ENCODE measurements around the gene LHX2.
"Not testable (repeated sequence)": the region's sequence is repeated elsewhere in the genome, so short reads cannot be mapped to it uniquely, and the experiment has no call there.

LHX2 gene, protein sequence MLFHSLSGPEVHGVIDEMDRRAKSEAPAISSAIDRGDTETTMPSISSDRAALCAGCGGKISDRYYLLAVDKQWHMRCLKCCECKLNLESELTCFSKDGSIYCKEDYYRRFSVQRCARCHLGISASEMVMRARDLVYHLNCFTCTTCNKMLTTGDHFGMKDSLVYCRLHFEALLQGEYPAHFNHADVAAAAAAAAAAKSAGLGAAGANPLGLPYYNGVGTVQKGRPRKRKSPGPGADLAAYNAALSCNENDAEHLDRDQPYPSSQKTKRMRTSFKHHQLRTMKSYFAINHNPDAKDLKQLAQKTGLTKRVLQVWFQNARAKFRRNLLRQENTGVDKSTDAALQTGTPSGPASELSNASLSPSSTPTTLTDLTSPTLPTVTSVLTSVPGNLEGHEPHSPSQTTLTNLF

DNA sequence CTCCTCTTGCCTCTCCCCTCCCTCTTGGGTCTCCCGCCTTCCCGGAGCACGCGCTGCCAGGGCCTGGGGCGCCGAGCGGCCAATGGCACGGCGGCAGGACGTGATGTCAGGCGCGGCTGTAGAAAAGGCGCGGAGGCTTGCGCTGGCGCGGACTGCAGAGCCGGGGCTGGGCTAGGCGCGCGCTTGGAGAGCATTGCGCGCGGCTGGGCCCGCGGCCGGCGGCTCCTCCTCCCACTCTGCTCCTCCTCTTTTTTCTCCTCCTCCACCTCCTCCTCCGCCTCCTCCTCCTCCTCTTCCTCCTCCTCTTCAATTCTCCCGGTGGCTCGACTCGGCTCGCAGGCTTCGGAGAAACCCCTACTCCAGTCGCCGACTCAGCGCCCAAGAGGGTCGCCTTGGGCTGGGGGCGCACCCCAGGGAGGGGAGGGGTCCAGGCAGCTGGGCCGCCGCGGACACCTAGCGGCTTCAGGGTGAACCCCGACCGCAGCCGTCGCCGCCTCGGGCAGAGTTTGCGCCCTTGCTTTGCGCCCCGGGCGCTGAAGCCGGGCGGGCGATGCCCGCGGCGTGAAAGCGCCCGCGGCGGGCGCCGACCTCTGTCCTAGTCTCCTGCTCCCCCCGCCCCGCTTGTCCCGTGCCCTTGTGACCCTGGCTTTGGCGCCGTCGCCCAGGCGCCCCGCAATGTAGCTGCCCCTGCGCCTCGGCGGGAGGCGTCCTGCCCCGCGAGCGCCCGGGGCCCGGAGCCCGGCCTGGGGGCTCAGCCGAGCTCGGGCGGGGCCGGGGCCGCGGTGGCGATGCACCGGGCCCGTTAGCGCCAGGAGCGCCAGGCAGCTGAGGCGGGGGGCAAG is at the start of gene LHX2:
LHX2 (plus strand) TSS at position 309 of the 842 bp plus-strand sequence. CDS start 581 bp downstream, outside the sequence.
- Histone ChIP-seq H3K27ac (ENCODE audit: low read depth, low read length) (no peak within 1 kb of the TSS), H3K9ac (ENCODE audit: low read length) (no peak within 1 kb of the TSS), H3K9me3 (ENCODE audit: low read length) (no peaks in the 10 kb centered on the region), H3K27me3 (ENCODE audit: control insufficient read depth in 1 of 2, insufficient read depth in 2 of 2, low read length in 2 of 2) (peaks cover 78 to 98% of the 10 kb centered on the region in 2 donors), H3K36me3 (ENCODE audit: insufficient read depth, low read length) (no peaks in the 10 kb centered on the region), H3K4me3 (ENCODE audit: low read depth in 1 of 2, low read length in 2 of 2) (peak within 1 kb of the TSS in 1 of 2 donors; percentile 38), H3K4me1 (ENCODE audit: insufficient read depth, low read length) (peaks cover 22% of the 10 kb centered on the region)

DNA sequence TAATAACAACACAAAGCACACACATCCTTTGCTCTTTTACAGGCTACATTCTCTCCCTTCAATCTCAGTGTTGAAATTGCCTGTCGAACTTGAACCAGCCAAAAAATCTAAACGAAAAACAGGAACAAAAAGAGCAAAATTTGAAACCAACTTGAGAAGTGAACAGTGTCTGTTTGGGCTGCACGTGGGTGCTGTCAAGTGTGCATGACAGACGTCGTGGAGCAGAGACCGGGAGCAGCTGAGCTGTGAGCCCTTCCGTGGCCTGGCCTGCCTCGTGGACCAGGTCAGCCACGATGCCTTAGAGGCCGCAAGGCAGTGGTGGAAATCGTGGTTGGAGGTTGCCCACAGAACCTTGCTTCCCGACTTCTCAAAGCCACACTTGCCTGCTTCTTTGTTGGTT is 46.8 kb upstream of the LHX2 start:
- Histone ChIP-seq H3K27me3 (ENCODE audit: control insufficient read depth in 1 of 2, insufficient read depth in 2 of 2, low read length in 2 of 2) (no peaks in the 10 kb centered on the region), H3K36me3 (ENCODE audit: insufficient read depth, low read length) (no peaks in the 10 kb centered on the region)

DNA sequence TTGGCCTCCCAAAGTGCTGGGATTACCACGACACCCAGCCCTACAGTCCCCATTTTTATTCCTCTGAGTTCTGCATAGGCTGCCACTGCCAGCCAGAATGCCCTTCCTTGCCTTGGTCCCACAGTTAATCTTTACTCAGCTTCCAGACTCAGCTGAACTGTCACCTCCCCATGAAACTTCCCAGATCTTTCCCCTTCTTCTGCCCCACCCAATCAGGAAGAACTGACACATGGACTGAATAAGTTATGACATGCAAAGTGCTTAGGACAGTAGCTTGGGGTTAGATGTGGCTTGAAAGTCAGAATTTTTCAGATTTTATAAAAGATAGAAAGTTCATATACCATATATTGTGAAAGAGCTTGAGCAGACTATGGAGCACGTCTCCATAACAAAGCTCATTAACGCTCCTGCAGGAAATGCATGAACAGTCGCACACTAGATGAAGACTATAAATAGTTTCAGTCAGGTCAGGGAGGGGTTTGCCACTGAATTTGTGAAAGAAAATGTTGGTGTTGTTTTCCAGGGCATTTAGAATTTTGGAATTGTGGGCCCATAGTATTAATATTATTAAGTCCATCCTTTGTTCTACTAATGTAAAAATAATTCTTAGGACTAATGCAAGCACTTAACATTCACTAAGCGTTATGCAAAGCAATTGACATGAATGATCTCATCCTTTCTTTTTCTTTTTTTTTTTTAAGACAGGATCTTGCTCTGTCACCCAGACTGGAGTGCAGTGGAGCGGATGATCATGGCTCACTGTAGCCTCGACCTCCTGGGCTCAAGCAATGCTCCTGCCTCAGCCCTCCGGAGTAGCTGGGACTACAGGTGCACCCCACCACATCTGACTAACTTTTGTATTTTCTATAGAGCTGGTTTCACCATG is 45.5 kb upstream of the LHX2 start:
- H3K9ac ChIP-seq (ENCODE audit: low read length), result no peak overlapping the region
- peaks cover 0 to 7% of the 10 kb centered on the region in 2 donors for H3K27me3 ChIP-seq (ENCODE audit: control insufficient read depth in 1 of 2, insufficient read depth in 2 of 2, low read length in 2 of 2)
- no peak overlapping the region for H3K27ac ChIP-seq (ENCODE audit: low read depth, low read length)
- no peaks in the 10 kb centered on the region for H3K9me3 ChIP-seq (ENCODE audit: low read length)
- no peaks in the 10 kb centered on the region for H3K4me1 ChIP-seq (ENCODE audit: insufficient read depth, low read length)
- H3K4me3 ChIP-seq (ENCODE audit: low read depth in 1 of 2, low read length in 2 of 2), result no peak overlapping the region
- H3K36me3 ChIP-seq (ENCODE audit: insufficient read depth, low read length), result no peaks in the 10 kb centered on the region

More for the DNA sequence above, 46.8 kb upstream of the LHX2 start:
- Histone ChIP-seq H3K27ac (ENCODE audit: low read depth, low read length) (no peak overlapping the region), H3K9me3 (ENCODE audit: low read length) (no peaks in the 10 kb centered on the region), H3K4me1 (ENCODE audit: insufficient read depth, low read length) (no peaks in the 10 kb centered on the region), H3K9ac (ENCODE audit: low read length) (no peak overlapping the region), H3K4me3 (ENCODE audit: low read depth in 1 of 2, low read length in 2 of 2) (no peak overlapping the region)

DNA sequence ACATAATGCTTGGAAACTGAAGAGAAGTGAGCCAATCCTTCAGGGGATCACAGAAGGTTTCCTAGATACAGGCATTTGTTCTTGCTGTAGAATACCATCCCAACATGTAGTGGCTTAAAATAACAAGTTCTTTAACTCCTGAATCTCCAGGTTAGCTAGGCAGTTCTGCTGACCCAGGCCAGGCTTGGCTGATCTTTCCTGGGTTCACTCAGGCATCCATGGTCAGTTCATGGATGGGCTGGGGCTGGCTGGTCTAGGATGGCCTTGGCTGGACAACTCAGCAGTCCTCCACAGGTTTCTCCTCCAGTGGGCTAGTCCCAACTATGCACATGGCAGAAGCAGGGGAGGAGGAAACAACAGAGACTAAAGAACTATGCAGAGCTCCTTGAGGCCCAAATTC is 44.2 kb upstream of the LHX2 start:
- Histone ChIP-seq H3K9me3 (ENCODE audit: low read length) (no peaks in the 10 kb centered on the region), H3K36me3 (ENCODE audit: insufficient read depth, low read length) (no peaks in the 10 kb centered on the region), H3K4me1 (ENCODE audit: insufficient read depth, low read length) (no peaks in the 10 kb centered on the region), H3K27me3 (ENCODE audit: control insufficient read depth in 1 of 2, insufficient read depth in 2 of 2, low read length in 2 of 2) (peaks cover 0 to 7% of the 10 kb centered on the region in 2 donors), H3K4me3 (ENCODE audit: low read depth in 1 of 2, low read length in 2 of 2) (no peak overlapping the region), H3K27ac (ENCODE audit: low read depth, low read length) (no peak overlapping the region), H3K9ac (ENCODE audit: low read length) (no peak overlapping the region)

DNA sequence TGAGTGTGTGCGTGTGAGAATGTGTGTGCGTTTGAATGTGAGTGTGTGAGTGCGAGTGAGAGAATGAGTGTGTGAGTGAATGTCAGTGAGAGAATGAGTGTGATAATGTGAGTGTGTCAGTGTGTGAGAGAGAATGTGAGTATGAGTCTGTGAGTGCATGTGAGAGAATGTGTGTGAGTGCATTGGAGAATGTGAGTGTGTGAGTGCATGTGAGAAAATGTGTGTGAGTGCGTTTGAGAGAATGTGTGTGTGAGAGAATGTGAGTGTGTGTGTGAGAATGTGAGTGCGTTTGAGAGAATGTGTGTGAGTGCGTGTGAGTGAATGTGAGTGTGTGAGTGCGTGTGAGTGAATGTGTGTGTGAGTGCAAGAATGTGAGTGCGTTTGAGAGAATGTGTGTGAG is 39.0 kb upstream of the LHX2 start:
- no peak overlapping the region for H3K4me3 ChIP-seq (ENCODE audit: low read depth in 1 of 2, low read length in 2 of 2)
- H3K36me3 ChIP-seq (ENCODE audit: insufficient read depth, low read length), result no peaks in the 10 kb centered on the region
- H3K27me3 ChIP-seq (ENCODE audit: control insufficient read depth in 1 of 2, insufficient read depth in 2 of 2, low read length in 2 of 2), result peaks cover 0 to 7% of the 10 kb centered on the region in 2 donors
- no peak overlapping the region for H3K27ac ChIP-seq (ENCODE audit: low read depth, low read length)
- H3K9me3 ChIP-seq (ENCODE audit: low read length), result no peaks in the 10 kb centered on the region
- H3K9ac ChIP-seq (ENCODE audit: low read length), result no peak overlapping the region
- H3K4me1 ChIP-seq (ENCODE audit: insufficient read depth, low read length), result no peaks in the 10 kb centered on the region

DNA sequence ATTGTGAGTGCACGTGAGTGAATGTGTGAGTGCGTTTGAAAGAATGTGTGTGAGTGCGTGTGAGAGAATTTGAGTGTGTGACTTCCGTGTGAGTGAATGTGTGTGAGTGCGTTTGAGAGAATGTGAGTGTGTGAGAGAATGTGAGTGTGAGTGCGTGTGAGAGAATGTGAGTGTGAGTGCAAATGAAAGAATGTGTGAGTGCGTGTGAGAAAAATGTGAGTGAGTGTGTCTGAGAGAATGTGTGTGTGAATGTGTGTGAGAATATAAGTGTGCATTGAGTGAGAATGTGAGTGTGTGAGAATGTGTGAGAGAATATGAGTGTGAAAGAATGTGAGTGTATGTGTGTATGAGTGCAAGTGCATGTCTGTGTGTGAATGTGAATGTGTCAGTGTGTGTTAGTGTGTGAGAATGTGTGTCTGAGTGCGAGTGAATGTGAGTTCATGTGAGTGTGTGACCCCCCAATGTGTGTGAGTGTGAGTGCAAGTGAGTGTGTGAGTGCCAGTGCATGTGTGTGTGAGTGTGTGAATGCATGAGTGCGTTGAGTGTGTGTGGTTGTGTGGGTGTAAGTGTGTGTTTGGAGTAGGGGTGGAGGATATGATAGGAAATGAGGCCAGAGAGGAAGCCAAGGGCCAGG is 37.9 kb upstream of the LHX2 start:
- H3K27me3 ChIP-seq (ENCODE audit: control insufficient read depth in 1 of 2, insufficient read depth in 2 of 2, low read length in 2 of 2), result peaks cover 0 to 7% of the 10 kb centered on the region in 2 donors
- H3K36me3 ChIP-seq (ENCODE audit: insufficient read depth, low read length), result no peaks in the 10 kb centered on the region
- no peaks in the 10 kb centered on the region for H3K9me3 ChIP-seq (ENCODE audit: low read length)
- no peak overlapping the region for H3K27ac ChIP-seq (ENCODE audit: low read depth, low read length)
- H3K9ac ChIP-seq (ENCODE audit: low read length), result no peak overlapping the region
- H3K4me1 ChIP-seq (ENCODE audit: insufficient read depth, low read length), result no peaks in the 10 kb centered on the region
- H3K4me3 ChIP-seq (ENCODE audit: low read depth in 1 of 2, low read length in 2 of 2), result no peak overlapping the region

DNA sequence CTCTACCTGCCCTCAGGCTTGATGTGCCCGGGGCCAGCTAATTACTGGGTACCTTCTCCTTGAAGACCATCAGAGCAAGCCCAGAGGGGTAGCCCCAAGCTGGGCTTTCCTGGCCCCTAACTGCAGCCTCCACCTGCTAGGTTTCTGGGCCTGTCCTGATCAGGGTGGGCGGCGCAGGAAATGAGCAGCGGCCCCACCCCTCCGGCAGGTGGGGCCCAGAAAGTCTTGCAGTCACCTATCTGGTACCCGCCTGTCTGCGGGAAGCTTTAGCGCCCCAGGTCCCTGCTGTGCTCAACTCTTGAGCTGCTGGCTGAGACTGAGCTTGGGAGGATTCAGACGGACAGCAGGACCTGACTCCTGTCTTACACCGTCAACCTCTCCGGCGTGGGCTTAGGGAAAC is 37.1 kb upstream of the LHX2 start:
- Histone ChIP-seq H3K27me3 (ENCODE audit: control insufficient read depth in 1 of 2, insufficient read depth in 2 of 2, low read length in 2 of 2) (peaks cover 0 to 7% of the 10 kb centered on the region in 2 donors), H3K27ac (ENCODE audit: low read depth, low read length) (no peak overlapping the region), H3K4me1 (ENCODE audit: insufficient read depth, low read length) (no peaks in the 10 kb centered on the region), H3K9me3 (ENCODE audit: low read length) (no peaks in the 10 kb centered on the region), H3K36me3 (ENCODE audit: insufficient read depth, low read length) (no peaks in the 10 kb centered on the region), H3K9ac (ENCODE audit: low read length) (no peak overlapping the region), H3K4me3 (ENCODE audit: low read depth in 1 of 2, low read length in 2 of 2) (no peak overlapping the region)

DNA sequence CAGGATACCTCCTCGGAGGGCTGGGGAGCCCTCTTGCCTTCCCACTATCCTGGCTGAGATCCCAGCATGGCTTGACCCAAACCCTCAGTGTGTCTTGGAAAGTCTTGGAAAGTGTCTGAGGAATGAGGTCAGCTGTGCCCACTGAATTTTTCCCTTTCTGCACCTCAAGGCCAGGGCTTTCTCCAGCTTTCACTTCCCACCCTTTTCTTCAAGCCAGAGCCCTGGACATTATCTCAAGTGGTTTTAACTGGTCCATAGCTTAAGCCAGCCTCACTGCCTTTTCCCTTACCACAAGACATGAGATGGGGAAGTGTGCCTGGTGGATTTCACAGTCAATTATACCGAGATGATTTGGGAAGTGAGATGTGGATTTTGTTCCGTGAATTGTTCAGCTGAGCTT is 35.7 kb upstream of the LHX2 start:
- H3K27me3 ChIP-seq (ENCODE audit: control insufficient read depth in 1 of 2, insufficient read depth in 2 of 2, low read length in 2 of 2), result peaks cover 4 to 12% of the 10 kb centered on the region in 2 donors
- H3K4me3 ChIP-seq (ENCODE audit: low read depth in 1 of 2, low read length in 2 of 2), result no peak overlapping the region
- H3K27ac ChIP-seq (ENCODE audit: low read depth, low read length), result no peak overlapping the region

DNA sequence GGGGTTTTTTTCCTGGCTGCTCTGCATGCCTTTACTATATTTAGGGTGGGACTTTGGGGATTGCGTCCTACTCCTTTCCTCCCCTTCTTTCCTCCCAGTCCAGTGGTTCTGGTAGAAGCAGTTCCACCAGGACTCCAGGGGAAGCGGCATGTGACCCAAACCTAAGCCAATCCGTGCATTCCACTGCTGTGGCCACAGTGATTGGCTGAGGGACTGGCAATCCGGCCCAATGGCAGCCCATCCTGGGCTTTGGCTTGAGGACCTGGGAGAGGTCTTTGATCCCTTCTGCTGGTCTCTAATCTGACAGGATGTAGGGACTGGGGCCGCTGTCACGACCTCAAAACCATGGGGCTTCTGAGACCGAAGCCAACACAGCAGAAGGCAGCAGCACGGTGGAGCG is 35.0 kb upstream of the LHX2 start:
- H3K4me1 ChIP-seq (ENCODE audit: insufficient read depth, low read length); H3K4me3 ChIP-seq (ENCODE audit: low read depth in 1 of 2, low read length in 2 of 2); H3K27ac ChIP-seq (ENCODE audit: low read depth, low read length); H3K9ac ChIP-seq (ENCODE audit: low read length); H3K36me3 ChIP-seq (ENCODE audit: insufficient read depth, low read length); H3K9me3 ChIP-seq (ENCODE audit: low read length): not testable (repeated sequence)
- H3K27me3 ChIP-seq (ENCODE audit: control insufficient read depth in 1 of 2, insufficient read depth in 2 of 2, low read length in 2 of 2), result peaks cover 4 to 16% of the 10 kb centered on the region in 2 donors

More for the DNA sequence above, 35.7 kb upstream of the LHX2 start:
- Histone ChIP-seq H3K9ac (ENCODE audit: low read length) (no peak overlapping the region), H3K4me1 (ENCODE audit: insufficient read depth, low read length) (no peaks in the 10 kb centered on the region), H3K9me3 (ENCODE audit: low read length) (no peaks in the 10 kb centered on the region), H3K36me3 (ENCODE audit: insufficient read depth, low read length) (no peaks in the 10 kb centered on the region)

DNA sequence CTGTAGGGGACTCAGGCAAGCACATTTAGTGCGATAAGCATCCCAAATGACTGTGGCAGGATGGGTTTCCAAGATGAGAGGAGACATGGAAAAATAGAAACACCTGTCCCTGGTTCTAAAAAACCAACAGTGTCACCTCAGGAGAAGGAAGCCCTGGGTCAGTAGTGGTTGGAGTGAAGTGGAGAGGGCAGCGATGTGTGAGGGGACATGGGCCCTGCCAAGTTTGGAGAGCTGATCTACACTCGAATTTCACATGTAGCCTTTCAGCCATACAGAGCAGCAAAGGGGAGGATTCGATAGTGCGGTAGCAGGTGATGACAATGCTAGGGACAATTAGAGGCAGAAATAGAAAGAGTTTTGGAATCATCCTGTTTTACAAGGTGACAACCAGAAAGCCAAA is 32.6 kb upstream of the LHX2 start:
- Histone ChIP-seq H3K27me3 (ENCODE audit: control insufficient read depth in 1 of 2, insufficient read depth in 2 of 2, low read length in 2 of 2) (peaks cover 4 to 22% of the 10 kb centered on the region in 2 donors), H3K27ac (ENCODE audit: low read depth, low read length) (no peak overlapping the region), H3K4me1 (ENCODE audit: insufficient read depth, low read length) (no peaks in the 10 kb centered on the region), H3K4me3 (ENCODE audit: low read depth in 1 of 2, low read length in 2 of 2) (no peak overlapping the region), H3K9me3 (ENCODE audit: low read length) (no peaks in the 10 kb centered on the region), H3K9ac (ENCODE audit: low read length) (no peak overlapping the region), H3K36me3 (ENCODE audit: insufficient read depth, low read length) (no peaks in the 10 kb centered on the region)

All from muscle layer of colon (tissue), 2 donors.